GM13977 (cell line): ENCODE measurements around the gene TRUB1.
A peak's percentile ranks its signal among the peaks of the same experiment; 100 is the strongest.

Experiments
- DNase-seq: peaks from one replicate; pipeline ENCODE4 v3.0.0; 2012; ENCODE audit warnings: low spot score
- CTCF ChIP-seq: IDR thresholded peaks from 2 replicates; pipeline ENCODE4 v1.5.1; 2012; ENCODE audit warnings: mild to moderate bottlenecking, control low read depth; ENCODE audit not compliant: insufficient read depth; ENCODE audit errors: extremely low read depth, missing control alignments
- in situ Hi-C: fragments of 300-500 bp; cut with MboI; formaldehyde crosslinking; loops from one replicate; pipeline ENCODE4 v1.12.0; 2022; ENCODE audit warnings: low sequenced_read_pairs, low pct_unique_long_range_greater_than_20kb, mixed read lengths, inconsistent platforms; ENCODE audit not compliant: unreplicated experiment

TRUB1 gene

GRCh38 chr10:114902151-114902550 is 35.8 kb upstream of the TRUB1 start:
- in situ Hi-C loops, result no loop called here
- no peak for TF ChIP-seq CTCF
- DNase-seq, result no peak

- TF ChIP-seq CTCF, result no peak
Measured at GRCh38 chr10:114905450-114905849, 32.5 kb upstream of the TRUB1 start.

GRCh38 chr10:114906981-114907380 is 31.0 kb upstream of the TRUB1 start:
- no peak for DNase-seq
- TF ChIP-seq CTCF, result no peak
- in situ Hi-C loops, result no loop called here

More at GRCh38 chr10:114905450-114905849, 32.5 kb upstream of the TRUB1 start:
- in situ Hi-C loops, result no loop called here
- no peak for DNase-seq

GRCh38 chr10:114908896-114909295 is 29.1 kb upstream of the TRUB1 start:
- DNase-seq, result no peak
- in situ Hi-C loops, result no loop called here

GRCh38 chr10:114911052-114911711 is 26.8 kb upstream of the TRUB1 start:
- TF ChIP-seq CTCF, result no peak
- peak; percentile 16 for DNase-seq
- in situ Hi-C loops, result no loop called here

More at GRCh38 chr10:114908896-114909295, 29.1 kb upstream of the TRUB1 start:
- no peak for TF ChIP-seq CTCF

GRCh38 chr10:114911801-114912469 is 26.1 kb upstream of the TRUB1 start:
- in situ Hi-C loops, result no loop called here
- DNase-seq, result no peak
- TF ChIP-seq CTCF, result no peak

- DNase-seq, result no peak
- TF ChIP-seq CTCF, result no peak
Measured at GRCh38 chr10:114912470-114912859, 25.5 kb upstream of the TRUB1 start.

More at GRCh38 chr10:114912470-114912859, 25.5 kb upstream of the TRUB1 start:
- in situ Hi-C loops, result no loop called here
